SK-MEL-5 (cell line): ENCODE results near the gene RAB26. TPM values are rescaled to one million over a fixed set of nuclear protein-coding genes. Genes with fewer than 3 reads are reported as not detected.
A peak's percentile ranks its signal among the peaks of the same experiment; 100 is the strongest.

Source experiments
- DNase-seq: peaks from one replicate; pipeline ENCODE4 v3.0.0-alpha.2; 2016; ENCODE audit warnings: low read depth, low spot score
- in situ Hi-C: cut with HindIII; loops from 2 replicates; pipeline ENCODE4 v1.10.0; 2016; ENCODE audit warnings: low sequenced_read_pairs, high pct_unique_total_duplicates, low pct_unique_long_range_greater_than_20kb
- total RNA-seq: library from RNA; depleted of rRNA; stranded (reverse); fragments of >200 nt; shearing (Covaris generic); gene quantifications from 2 replicates; pipeline ENCODE4 v1.2.3, GENCODE V29; 2014

The RAB26 gene
- total RNA-seq, 1 experiment from 2014 or later: 0.40 TPM

GRCh38 chr16:2180962-2181923 lies 32.8 kb downstream of the RAB26 start:
- in situ Hi-C loops: no loop called here
- DNase-seq: no peak

DNA sequence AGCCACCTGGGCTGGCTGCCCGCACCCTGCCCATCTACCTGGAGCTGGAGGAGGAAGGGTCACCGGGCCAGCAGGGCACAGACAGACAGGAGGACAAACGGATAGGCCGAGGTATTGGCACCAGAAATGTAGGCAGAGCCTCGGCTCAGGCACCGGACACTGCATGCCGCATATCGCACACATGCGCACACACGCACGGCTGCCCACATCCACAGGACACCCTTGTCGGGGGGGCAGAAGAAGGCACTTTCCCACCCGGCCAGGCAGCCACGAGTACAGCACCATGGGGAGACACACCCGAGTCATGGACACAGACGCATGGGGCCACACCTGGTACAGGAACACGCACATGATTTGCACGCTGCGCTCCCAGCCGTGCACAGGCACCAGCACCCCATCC lies 33.5 kb downstream of the RAB26 start:
- DNase-seq: no peak
- in situ Hi-C loops: no loop called here

DNA sequence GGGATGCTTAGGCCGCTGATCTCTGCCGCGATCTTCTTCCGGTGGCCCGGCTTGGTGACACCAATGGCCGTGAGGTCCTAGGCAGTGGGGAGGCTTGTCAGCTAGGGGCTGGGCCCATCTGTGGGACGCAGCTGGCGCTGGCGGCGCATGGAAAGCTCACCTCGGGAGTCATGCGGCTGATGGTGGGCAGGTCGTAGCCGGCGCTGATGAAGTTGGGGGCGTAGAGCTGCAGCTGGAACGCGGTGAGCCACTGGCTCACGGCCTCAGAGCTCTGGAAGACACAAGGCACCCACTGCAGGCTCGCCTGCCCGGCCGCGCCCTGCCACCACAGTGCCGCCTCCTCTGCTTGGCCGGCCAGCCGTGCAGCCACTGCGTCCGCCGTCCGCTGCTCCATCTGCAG lies 35.2 kb downstream of the RAB26 start:
- in situ Hi-C loops: no loop called here
- DNase-seq: no peak

GRCh38 chr16:2184346-2184745 lies 35.9 kb downstream of the RAB26 start:
- in situ Hi-C loops: no loop called here

GRCh38 chr16:2184962-2185361 lies 36.5 kb downstream of the RAB26 start:
- DNase-seq: no peak
- in situ Hi-C loops: no loop called here

More at GRCh38 chr16:2184346-2184745, 35.9 kb downstream of the RAB26 start:
- no peak for DNase-seq

- in situ Hi-C loops: no loop called here
- no peak for DNase-seq
Measured at GRCh38 chr16:2186064-2186463, 37.6 kb downstream of the RAB26 start.

DNA sequence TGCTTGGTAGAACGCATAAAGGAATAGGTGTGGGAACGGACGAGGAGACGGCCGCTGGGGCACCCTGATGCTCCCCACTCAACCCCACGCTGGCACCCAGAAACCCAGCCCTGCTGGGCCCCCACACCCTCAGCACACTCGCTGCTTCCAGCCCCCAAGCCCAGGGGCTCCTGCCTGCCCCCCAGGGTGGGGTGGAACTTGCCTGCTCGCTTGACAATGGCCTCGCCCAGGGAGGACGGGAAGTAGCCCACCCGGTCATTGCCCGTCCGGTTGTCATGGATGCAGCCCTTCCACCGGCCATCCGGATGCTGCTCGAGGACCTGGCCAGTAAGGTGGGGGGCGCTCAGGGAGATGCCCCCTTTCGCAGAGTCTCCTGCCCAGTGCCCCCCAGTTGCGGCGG lies 38.1 kb downstream of the RAB26 start:
- DNase-seq: no peak
- in situ Hi-C loops: no loop called here

- no peak for DNase-seq
- in situ Hi-C loops: no loop called here
Measured at GRCh38 chr16:2187212-2187611, 38.8 kb downstream of the RAB26 start.

GRCh38 chr16:2188395-2188794 lies 40.0 kb downstream of the RAB26 start:
- in situ Hi-C loops: no loop called here
- no peak for DNase-seq

DNA sequence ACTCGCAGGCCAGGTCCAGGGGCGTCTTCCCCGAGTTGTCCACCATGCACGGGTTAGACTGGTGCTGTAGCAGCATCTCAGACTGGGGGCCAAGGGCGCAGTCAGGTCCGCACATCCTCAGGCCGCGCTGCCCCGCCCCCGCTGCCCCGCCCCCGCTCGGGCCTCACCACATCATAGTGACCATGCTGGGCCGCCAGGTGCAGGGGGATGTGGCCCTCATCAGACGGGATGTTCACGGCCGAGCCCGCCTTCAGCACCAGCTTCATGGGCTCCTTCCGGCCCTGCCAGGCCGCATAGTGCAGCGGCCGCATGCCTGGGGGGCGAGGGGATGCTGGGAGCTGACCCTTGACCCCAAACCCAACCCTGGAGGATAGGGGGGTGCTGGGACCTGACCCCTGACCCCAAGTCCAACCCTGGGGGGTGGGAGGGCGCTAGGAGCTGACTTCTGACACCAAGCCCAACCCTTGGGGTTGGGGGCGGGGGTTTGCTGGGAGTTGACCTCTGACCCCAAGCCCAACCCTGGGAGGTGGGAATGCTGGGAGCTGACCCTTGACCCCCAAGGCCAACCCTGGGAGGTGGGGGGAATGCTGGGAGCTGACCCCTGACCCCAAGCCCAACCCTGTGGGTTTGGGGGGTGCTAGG lies 40.9 kb downstream of the RAB26 start:
- DNase-seq: no peak
- in situ Hi-C loops: no loop called here

- in situ Hi-C loops: no loop called here
- DNase-seq: no peak
Measured at GRCh38 chr16:2190002-2190658, 41.7 kb downstream of the RAB26 start.

DNA sequence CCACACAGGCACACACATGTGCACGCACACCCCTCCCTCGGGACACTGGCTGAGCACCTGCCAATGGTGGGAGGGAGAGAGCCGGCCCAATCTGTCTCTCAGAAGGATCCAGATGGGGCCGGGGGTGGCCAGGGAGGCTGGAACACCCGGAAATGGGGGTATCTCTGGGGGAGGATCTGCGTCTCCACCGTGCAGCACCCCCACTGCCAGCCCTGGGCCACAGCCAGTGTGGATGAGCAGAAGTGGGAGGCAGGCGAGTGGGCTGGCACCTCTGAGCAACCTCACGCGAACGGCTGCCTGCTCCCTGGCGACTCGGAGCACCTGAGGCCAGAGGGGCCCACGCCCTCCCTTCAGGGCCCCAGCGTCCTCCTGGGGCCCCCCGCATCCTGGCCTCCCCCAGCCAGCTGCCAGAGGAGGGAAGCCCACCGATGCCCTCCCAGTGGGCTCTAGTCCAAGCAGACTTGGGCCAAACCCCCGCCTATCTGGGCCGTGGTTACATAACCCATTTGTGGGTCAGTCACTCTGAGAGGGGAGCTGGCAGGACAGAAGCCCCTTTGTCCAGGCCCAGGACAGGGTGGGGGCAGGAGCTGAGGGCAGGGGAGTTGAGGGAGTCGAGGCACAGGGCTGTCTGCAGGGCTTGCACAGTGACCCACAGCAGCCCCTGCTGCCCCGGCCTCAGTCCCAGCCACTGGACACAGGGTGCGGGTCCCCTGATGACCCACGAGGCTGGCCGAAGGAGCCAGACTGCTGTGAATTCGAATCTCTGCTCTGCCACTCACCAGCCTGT lies 42.4 kb downstream of the RAB26 start:
- DNase-seq: no peak
- in situ Hi-C loops: no loop called here

GRCh38 chr16:2191446-2191706 lies 43.0 kb downstream of the RAB26 start:
- no peak for DNase-seq
- in situ Hi-C loops: no loop called here

GRCh38 chr16:2194166-2194834 lies 45.9 kb downstream of the RAB26 start:
- in situ Hi-C loops: no loop called here
- peak; percentile 23 for DNase-seq

DNA sequence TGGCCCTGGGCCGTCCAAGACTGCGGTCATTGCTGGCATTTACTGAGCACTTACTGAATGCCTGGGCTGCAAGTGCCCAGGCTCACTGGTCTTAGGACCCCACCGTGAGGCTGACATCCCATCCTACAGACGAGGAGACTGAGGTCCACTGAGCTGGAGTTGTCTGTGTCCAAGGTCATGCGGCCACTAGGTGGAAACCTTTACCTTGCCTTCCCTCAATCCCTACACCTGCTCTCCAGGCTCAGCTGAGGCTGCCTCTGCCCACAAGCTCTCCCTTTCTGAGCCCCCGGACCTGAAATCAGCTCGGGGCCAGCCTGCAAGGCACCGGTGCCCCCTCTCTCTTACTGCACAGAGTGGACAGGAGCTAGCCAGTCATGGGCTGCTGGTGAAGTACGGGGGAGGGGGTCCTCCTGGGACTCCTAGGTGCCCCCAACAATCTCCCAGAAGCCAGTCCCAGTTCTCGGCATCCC lies 46.5 kb downstream of the RAB26 start:
- in situ Hi-C loops: no loop called here
- DNase-seq: peak; percentile 63

- in situ Hi-C loops: no loop called here
Measured at GRCh38 chr16:2195322-2196161, 47.1 kb downstream of the RAB26 start.

More at GRCh38 chr16:2195322-2196161, 47.1 kb downstream of the RAB26 start:
- DNase-seq: no peak
